HUES64 (cell line): ENCODE data around the gene CSH2.

Experiments
- H3K27ac ChIP-seq: 2 replicates; pipeline ENCODE4 v1.7.0; 2013; ENCODE audit warnings: low read depth, low read length, inconsistent platforms
- H3K27me3 ChIP-seq: 2 replicates; pipeline ENCODE4 v1.6.1; 2013; ENCODE audit warnings: mild to moderate bottlenecking, low read length; ENCODE audit not compliant: insufficient read depth
- H3K36me3 ChIP-seq: 2 replicates; pipeline ENCODE4 v1.6.1; 2013; ENCODE audit warnings: mild to moderate bottlenecking, low read length; ENCODE audit not compliant: insufficient read depth
- H3K4me1 ChIP-seq: 2 replicates; pipeline ENCODE4 v1.6.1; 2013; ENCODE audit warnings: mild to moderate bottlenecking, low read length, moderate library complexity; ENCODE audit not compliant: insufficient read depth
- H3K4me3 ChIP-seq: 2 replicates; pipeline ENCODE4 v1.5.1; 2013; ENCODE audit warnings: mild to moderate bottlenecking, low read length, moderate library complexity
- H3K9ac ChIP-seq: 2 replicates; pipeline ENCODE4 v1.6.1; 2013; ENCODE audit warnings: mild to moderate bottlenecking, low read depth, low read length
- H3K9me3 ChIP-seq: 2 replicates; pipeline ENCODE4 v1.6.1; 2013; ENCODE audit warnings: low read depth, low read length; ENCODE audit not compliant: insufficient read depth
- WGBS: fragments of 150-250, 120-280 bp; methylation state at CpG from one replicate; pipeline ENCODE4 v1.1.7; 2013; ENCODE audit warnings: missing lambda C conversion rate; 5-methylcytosine and 5-hydroxymethylcytosine counted together

CSH2 gene

DNA sequence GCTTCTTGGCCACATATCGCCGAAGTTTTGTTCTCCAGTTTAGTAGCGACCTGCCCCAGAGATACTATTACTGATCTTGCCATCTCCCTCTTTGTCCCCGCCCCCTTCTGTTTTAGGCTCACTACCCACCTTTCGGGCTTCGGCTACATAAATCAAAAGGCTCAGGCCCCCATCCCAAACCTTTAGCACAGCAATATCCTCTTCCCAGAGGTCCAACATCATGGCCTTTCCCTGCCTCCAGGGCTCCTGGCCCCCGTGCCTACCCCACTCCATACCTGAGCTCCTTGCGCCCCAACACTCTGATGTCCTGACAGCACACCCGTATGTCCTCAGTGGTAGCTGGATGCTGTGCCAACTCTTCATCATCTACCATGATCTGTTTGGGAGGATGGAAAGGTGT, 49.1 kb downstream of the CSH2 start:
- Histone ChIP-seq H3K9ac (no peak overlapping the region), H3K4me3 (no peak overlapping the region), H3K27me3 (no peaks in the 10 kb centered on the region), H3K9me3 (no peaks in the 10 kb centered on the region), H3K36me3 (peaks cover 77% of the 10 kb centered on the region), H3K27ac (no peak overlapping the region), H3K4me1 (peaks cover 6% of the 10 kb centered on the region; the same call in 1 of the 2 replicates)
- WGBS = 92% methylated on average over 9 of the region's 9 CpGs

DNA sequence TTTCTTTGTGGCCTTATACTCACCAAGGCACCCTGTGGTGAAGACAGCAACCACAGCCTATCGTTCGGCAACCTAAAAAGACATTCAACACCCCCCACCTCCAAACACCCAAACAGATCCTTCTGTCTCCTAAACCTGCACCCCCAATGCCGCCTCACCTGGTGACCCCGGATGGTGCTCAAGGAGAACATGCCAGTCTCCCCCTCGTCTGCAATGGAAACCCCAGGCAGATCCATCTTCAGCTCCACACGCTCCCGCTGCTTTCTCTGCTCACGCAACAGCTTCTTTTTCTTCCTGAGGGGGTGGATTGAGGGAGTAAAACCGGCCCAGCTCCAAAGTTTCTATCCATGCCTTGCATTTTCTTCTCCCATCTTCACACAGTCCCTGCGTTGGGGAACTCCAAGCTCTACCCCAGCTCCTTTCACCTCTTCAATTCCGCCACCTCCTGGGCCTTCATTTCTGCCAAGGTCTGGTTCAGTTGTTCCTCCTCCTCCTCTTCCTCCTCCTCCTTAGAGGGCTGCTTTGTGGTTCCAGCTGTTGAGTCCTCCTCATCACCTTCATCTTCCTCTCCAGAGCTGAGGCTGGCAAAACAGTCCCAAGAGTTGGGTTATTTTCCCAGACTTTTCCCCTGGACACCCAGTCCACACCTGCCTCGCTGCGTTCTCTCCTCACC, 49.7 kb downstream of the CSH2 start:
- no peaks in the 10 kb centered on the region for H3K27me3 ChIP-seq
- H3K9ac ChIP-seq = no peak overlapping the region
- H3K4me1 ChIP-seq = peaks cover 6% of the 10 kb centered on the region; the same call in 1 of the 2 replicates
- peaks cover 77% of the 10 kb centered on the region for H3K36me3 ChIP-seq
- no peak overlapping the region for H3K4me3 ChIP-seq
- H3K9me3 ChIP-seq = no peaks in the 10 kb centered on the region
- WGBS = 95% methylated on average over 13 of the region's 13 CpGs
- H3K27ac ChIP-seq = no peak overlapping the region

DNA sequence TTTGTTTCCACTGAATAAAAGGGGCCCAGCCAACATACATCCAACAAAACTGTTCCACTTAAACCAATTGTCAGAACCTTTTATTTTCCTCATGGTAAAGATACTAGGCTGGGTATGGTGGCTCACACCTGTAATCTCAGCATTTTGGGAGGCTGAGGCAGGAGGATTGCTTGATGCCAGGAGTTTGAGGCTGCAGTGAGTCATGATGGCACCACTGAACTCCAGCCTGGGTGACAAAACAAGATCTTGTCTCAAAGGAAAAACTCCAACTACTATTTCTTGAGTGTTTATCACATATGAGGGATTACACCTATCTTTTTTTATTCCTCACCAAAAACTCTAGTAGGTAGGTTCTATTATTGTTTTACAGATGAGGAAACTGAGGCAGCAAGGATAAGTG, 50.9 kb downstream of the CSH2 start:
- Histone ChIP-seq H3K27me3 (no peaks in the 10 kb centered on the region), H3K4me3 (no peak overlapping the region), H3K9ac (no peak overlapping the region), H3K27ac (no peak overlapping the region), H3K9me3 (no peaks in the 10 kb centered on the region), H3K4me1 (0 out of 2 replicates have a peak, but pooled peaks cover 6% of the 10 kb centered on the region), H3K36me3 (peaks cover 83% of the 10 kb centered on the region)
